Urinary bladder (tissue), 4 donors: ENCODE results near the gene ADGRE1. TPM values are rescaled to one million over a fixed set of nuclear protein-coding genes. Genes with fewer than 3 reads are reported as not detected.

ENCODE experiments used
- DNase-seq: peaks from one replicate; pipeline ENCODE4 v3.0.0-alpha.2; 2015; ENCODE audit errors: extremely low spot score
- H3K27ac ChIP-seq: one replicate; pipeline ENCODE4 v1.5.1; 2013; ENCODE audit warnings: low read depth, mild to moderate bottlenecking, moderate library complexity
- H3K36me3 ChIP-seq: one replicate; pipeline ENCODE4 v1.6.1; 2013; ENCODE audit warnings: mild to moderate bottlenecking, moderate library complexity; ENCODE audit not compliant: insufficient read depth
- H3K4me1 ChIP-seq: one replicate; pipeline ENCODE4 v1.6.1; 2013; ENCODE audit warnings: mild to moderate bottlenecking, moderate library complexity; ENCODE audit not compliant: insufficient read depth
- H3K4me3 ChIP-seq: one replicate; pipeline ENCODE4 v1.5.1; 2013; ENCODE audit warnings: low read depth, low read length
- WGBS: extraction: QIAGEN DNeasy Blood & Tissue Kit; methylation state at CpG from one replicate; pipeline ENCODE4 v1.1.7; 2013; 5-methylcytosine and 5-hydroxymethylcytosine counted together
- polyA plus RNA-seq: library from polyadenylated mRNA; stranded (reverse); fragments of 200-250 nt; gene quantifications from one replicate; pipeline ENCODE4 v1.2.3, GENCODE V29; 2013
- small RNA-seq: library from RNA; depleted of rRNA; stranded (forward); fragments of <200 nt; gene quantifications from one replicate; pipeline ENCODE3, GENCODE V24; 2014
- total RNA-seq: library from RNA; depleted of rRNA; stranded (reverse); fragments of >200 nt; gene quantifications from one replicate; pipeline ENCODE4 v1.2.3, GENCODE V29; 2014
- donor health status: healthy with polysubstance abuse.
- donor health status: healthy.

ADGRE1 gene
- total and polyA plus RNA-seq, 2 donors: 0.10 to 0.53 TPM

GRCh38 chr19:6983448-6983847, 96.1 kb downstream of the ADGRE1 start:
- Histone ChIP-seq H3K27ac (no peak overlapping the region), H3K4me3 (no peak overlapping the region), H3K4me1 (no peaks in the 10 kb centered on the region), H3K36me3 (no peaks in the 10 kb centered on the region)
- DNase-seq: no peak

GRCh38 chr19:6987850-6988249, 100.5 kb downstream of the ADGRE1 start:
- 53% methylated on average over 4 of the region's 4 CpGs for WGBS
- no peak overlapping the region for H3K27ac ChIP-seq

GRCh38 chr19:6988257-6988656, 100.9 kb downstream of the ADGRE1 start:
- no peak overlapping the region for H3K27ac ChIP-seq
- DNase-seq: no peak
- H3K36me3 ChIP-seq: no peaks in the 10 kb centered on the region
- WGBS: 50% methylated on average over 3 of the region's 3 CpGs
- no peak overlapping the region for H3K4me3 ChIP-seq
- H3K4me1 ChIP-seq: no peaks in the 10 kb centered on the region

More at GRCh38 chr19:6987850-6988249, 100.5 kb downstream of the ADGRE1 start:
- no peak overlapping the region for H3K4me3 ChIP-seq
- no peak for DNase-seq
- H3K36me3 ChIP-seq: no peaks in the 10 kb centered on the region
- H3K4me1 ChIP-seq: no peaks in the 10 kb centered on the region

Small RNAs within 50 kb of the gene (small RNA-seq; reads per million reads assigned to genes)
- gene RF00017: not detected

Other genes with a start within 250 kb of the ADGRE1 start
- gene TNFSF14, start 217.4 kb upstream of the ADGRE1 start, total RNA-seq: 0.48 TPM
- 1.9 TPM for gene TNFSF14, start 217.4 kb upstream of the ADGRE1 start, polyA plus RNA-seq
- 38.9 TPM for gene C3, start 166.9 kb upstream of the ADGRE1 start, total RNA-seq
- 1,354 TPM for gene C3, start 166.9 kb upstream of the ADGRE1 start, polyA plus RNA-seq
- gene GPR108, start 150.0 kb upstream of the ADGRE1 start, total RNA-seq: 23.2 TPM
- 66.8 TPM for gene GPR108, start 150.0 kb upstream of the ADGRE1 start, polyA plus RNA-seq
- gene TRIP10, start 147.9 kb upstream of the ADGRE1 start, total RNA-seq: 28.5 TPM
- 113 TPM for gene TRIP10, start 147.9 kb upstream of the ADGRE1 start, polyA plus RNA-seq
- gene SH2D3A, start 120.1 kb upstream of the ADGRE1 start, total RNA-seq: 11.4 TPM
- 5.5 TPM for gene SH2D3A, start 120.1 kb upstream of the ADGRE1 start, polyA plus RNA-seq
- 4.4 TPM for gene VAV1, start 114.9 kb upstream of the ADGRE1 start, total RNA-seq
- 3.0 TPM for gene VAV1, start 114.9 kb upstream of the ADGRE1 start, polyA plus RNA-seq
- not detected for gene MBD3L2B, start 133.9 kb downstream of the ADGRE1 start, total RNA-seq
- gene MBD3L2B, start 133.9 kb downstream of the ADGRE1 start, polyA plus RNA-seq: not detected
- gene MBD3L5, start 143.0 kb downstream of the ADGRE1 start, total RNA-seq: not detected
- not detected for gene MBD3L5, start 143.0 kb downstream of the ADGRE1 start, polyA plus RNA-seq
- gene MBD3L4, start 152.6 kb downstream of the ADGRE1 start, total RNA-seq: not detected
- not detected for gene MBD3L4, start 152.6 kb downstream of the ADGRE1 start, polyA plus RNA-seq
- not detected for gene MBD3L2, start 161.7 kb downstream of the ADGRE1 start, total RNA-seq
- not detected for gene MBD3L2, start 161.7 kb downstream of the ADGRE1 start, polyA plus RNA-seq
- gene MBD3L3, start 171.1 kb downstream of the ADGRE1 start, total RNA-seq: not detected
- gene MBD3L3, start 171.1 kb downstream of the ADGRE1 start, polyA plus RNA-seq: not detected
- gene ZNF557, start 182.1 kb downstream of the ADGRE1 start, total RNA-seq: 20.8 TPM
- 2.4 TPM for gene ZNF557, start 182.1 kb downstream of the ADGRE1 start, polyA plus RNA-seq